Colon (tissue), 2 donors: ENCODE measurements around the gene NSFL1C.
"Not testable (repeated sequence)": the region's sequence is repeated elsewhere in the genome, so short reads cannot be mapped to it uniquely, and the experiment has no call there.

ENCODE experiments used
- FAIRE-seq: peaks from 2 replicates; lab custom pipeline; 2012; peaks lifted over from hg19 to GRCh38; lab: Jason Lieb, UNC
- donor health status: control.
- donor health status: control.

Gene NSFL1C

GRCh38 chr20:1423625-1424106, 43.0 kb downstream of the NSFL1C start:
- no peak for FAIRE-seq

GRCh38 chr20:1423206-1423605, 43.4 kb downstream of the NSFL1C start:
- FAIRE-seq: no peak

GRCh38 chr20:1422753-1423152, 43.9 kb downstream of the NSFL1C start:
- no peak for FAIRE-seq

GRCh38 chr20:1420066-1420465, 46.6 kb downstream of the NSFL1C start:
- FAIRE-seq: no peak

- FAIRE-seq: no peak
Observed at GRCh38 chr20:1418350-1418749, 48.3 kb downstream of the NSFL1C start.

- no peak for FAIRE-seq
Observed at GRCh38 chr20:1417790-1418189, 48.9 kb downstream of the NSFL1C start.

- FAIRE-seq: no peak
Observed at GRCh38 chr20:1417273-1417672, 49.4 kb downstream of the NSFL1C start.

- FAIRE-seq: no peak
Observed at GRCh38 chr20:1415667-1416468, 50.8 kb downstream of the NSFL1C start.

GRCh38 chr20:1414982-1415381, 51.7 kb downstream of the NSFL1C start:
- no peak for FAIRE-seq

GRCh38 chr20:1405801-1406200, 60.8 kb downstream of the NSFL1C start:
- no peak for FAIRE-seq

GRCh38 chr20:1403624-1404023, 63.0 kb downstream of the NSFL1C start:
- FAIRE-seq: no peak

- FAIRE-seq: no peak
Observed at GRCh38 chr20:1402149-1402548, 64.5 kb downstream of the NSFL1C start.

GRCh38 chr20:1401451-1401907, 65.2 kb downstream of the NSFL1C start:
- FAIRE-seq: no peak

GRCh38 chr20:1399678-1400366, 66.8 kb downstream of the NSFL1C start:
- FAIRE-seq: peak; percentile 55

- FAIRE-seq: not testable (repeated sequence)
Observed at GRCh38 chr20:1398185-1398584, 68.5 kb downstream of the NSFL1C start.

- no peak for FAIRE-seq
Observed at GRCh38 chr20:1397710-1398109, 68.9 kb downstream of the NSFL1C start.

- FAIRE-seq: no peak
Observed at GRCh38 chr20:1396702-1397101, 69.9 kb downstream of the NSFL1C start.

- FAIRE-seq: no peak
Observed at GRCh38 chr20:1396264-1396663, 70.4 kb downstream of the NSFL1C start.

GRCh38 chr20:1394686-1395085, 72.0 kb downstream of the NSFL1C start:
- no peak for FAIRE-seq

GRCh38 chr20:1393507-1393882, 73.2 kb downstream of the NSFL1C start:
- FAIRE-seq: no peak

- FAIRE-seq: no peak
Observed at GRCh38 chr20:1392693-1393506, 73.7 kb downstream of the NSFL1C start, which contains the start of gene FKBP1A. Gene FKBP1A (minus strand): TSS chr20:1393054. CDS start chr20:1392998, 56 bp downstream.

- FAIRE-seq: no peak
Observed at GRCh38 chr20:1392443-1392692, 74.3 kb downstream of the NSFL1C start.
